T follicular helper cell (primary cell): ENCODE data around the gene FRMD4B.
A peak's percentile ranks its signal among the peaks of the same experiment; 100 is the strongest.

ENCODE experiments used
- DNase-seq: peaks from one replicate; pipeline ENCODE4 v3.0.0-alpha.2; 2020; ENCODE audit warnings: low read depth

The FRMD4B gene

DNA sequence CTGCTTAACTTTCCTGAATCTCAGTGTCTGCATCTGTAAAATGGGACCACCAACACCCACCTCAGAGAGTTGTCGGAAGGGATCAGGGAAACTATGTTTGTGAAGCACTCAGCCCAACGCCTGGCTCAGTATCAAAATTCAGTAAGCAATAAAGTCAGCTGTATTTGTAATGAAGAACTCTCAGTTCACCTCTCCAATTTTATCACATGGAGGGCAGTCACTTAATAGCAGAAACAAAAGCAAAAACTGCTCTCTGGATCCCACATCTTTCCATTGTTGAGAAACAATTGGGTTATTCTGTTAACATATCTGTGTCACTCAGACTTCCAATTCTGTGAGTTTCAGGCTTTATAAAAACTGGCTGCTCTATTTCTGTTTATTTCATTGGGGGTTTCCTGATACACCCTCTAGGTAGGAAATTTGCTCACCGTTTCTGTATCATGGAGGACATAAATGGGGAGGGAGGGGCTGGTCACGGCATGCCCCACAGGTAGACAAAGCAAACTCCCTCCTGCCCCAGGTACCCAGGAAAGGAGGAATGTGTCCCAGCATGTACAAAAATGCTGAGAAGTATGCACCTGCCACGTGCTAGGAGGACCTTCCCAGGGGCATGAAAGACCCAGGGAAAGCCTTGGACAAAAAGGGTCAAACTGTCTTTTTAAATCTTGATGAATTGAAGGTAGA, 182.1 kb downstream of the FRMD4B start:
- no peak for DNase-seq

DNA sequence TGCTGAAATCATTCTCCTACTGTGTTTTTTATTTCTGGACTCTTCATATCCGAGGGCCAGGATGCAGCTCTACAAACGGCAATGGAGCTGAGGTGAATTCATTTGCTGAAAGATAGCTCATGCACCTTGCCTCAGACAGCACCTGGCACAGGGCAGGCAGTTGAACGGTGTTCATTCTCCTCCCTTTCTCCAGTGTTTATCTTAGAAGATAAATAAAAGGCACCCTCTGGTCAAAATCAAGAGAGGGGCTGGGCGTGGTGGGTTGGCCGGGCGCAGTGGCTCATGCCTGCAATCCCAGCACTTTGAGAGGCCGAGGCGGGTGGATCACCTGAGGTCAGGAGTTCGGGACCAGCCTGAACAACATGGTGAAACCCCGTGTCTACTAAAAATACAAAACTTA, 184.2 kb downstream of the FRMD4B start:
- no peak for DNase-seq

DNA sequence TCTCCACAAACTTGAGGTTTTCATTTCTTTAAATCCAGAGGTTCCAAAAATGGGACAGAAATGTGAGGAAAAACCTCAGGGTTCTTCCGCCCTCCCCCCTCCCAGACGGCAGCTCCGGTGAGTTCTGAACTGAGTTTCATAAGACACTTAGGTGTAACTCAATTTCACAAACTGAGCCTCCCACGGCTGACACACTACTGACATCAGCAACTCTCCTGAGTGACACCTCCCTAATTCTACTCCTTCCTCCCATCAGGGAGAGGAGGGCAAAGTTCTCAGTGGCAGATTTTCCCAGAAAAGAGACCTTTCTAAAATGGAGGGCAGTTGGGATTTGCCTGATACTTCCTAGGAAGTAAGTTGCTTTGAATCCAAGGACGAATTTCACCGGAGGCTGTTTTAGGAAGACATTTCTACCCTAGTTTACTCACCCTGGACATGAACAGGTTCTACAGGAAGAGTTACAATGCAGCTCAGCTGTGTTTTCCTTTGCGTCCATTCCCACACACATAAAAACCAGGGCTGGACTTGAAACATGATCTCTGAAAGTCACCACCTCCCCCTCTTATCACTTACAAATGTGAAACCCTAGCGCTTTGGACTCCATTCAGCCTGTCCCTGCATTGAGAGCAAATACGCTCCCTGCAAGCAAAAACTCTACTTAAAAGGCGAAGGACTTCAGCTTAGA, 185.4 kb downstream of the FRMD4B start:
- DNase-seq: peak; percentile 6

DNA sequence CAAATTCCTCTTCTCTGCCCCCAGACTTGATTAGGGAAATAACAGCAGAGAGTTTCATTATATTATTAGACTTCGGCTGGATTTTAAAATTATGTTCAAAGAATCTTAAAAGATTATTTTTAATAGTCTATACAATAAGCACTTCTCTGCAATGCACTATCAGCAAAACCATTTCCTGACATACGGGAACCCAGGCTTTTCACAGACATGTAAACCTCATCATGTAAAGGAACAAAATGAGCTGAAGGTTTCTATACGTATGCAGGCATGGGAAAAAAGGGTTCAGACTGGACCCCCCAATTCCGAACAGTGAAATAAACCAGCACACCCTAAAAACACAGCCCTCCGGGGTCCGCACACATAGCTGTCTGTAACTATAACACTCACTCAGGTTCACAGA, 185.9 kb downstream of the FRMD4B start:
- DNase-seq: no peak

DNA sequence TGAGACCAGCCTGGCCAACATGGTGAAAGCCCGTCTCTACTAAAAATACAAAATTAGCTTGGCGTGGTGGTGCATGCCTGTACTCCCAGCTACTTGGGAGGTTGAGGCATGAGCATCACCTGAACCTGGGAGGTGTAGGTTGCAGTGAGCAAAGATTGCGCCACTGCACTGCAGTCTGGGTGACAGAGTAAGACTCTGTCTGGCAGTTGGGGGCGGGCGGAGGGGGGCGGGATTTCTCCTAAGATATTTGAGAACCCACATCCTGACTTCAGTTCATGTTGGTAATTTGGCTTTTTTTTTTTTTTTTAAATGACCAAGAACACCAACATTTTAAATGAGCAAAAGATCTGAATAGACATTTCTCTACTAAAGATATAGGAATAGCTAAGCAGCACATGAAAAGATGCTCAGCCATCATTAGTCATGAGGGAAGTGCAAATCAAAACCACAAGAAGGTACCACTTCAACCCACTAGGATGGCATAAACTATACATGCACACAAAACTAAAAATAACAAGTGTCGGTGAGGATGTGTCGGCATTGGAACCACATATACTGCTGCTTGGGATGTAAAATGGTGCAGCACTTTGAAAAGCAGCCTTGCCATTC, 187.9 kb downstream of the FRMD4B start:
- DNase-seq: peak; percentile 60

DNA sequence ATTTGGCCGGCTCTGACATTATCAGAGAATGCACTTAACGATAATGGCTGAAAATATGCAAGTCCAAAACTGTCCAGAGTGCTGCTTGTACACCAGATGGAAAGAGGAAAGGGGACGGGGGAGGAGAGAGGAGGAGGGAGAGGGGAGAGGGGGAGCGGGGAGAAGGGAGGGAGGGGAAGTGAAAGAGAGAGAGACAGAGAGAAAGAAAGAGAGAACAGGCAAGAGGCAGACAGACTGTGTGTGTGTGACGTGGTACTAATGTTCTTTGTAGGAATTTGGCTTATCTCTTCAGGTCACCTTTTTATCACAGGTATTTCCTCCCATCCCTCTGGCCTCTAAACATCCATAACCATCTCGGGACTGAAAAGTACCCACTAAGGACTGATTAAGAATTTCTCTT, 188.4 kb downstream of the FRMD4B start:
- DNase-seq: no peak

DNA sequence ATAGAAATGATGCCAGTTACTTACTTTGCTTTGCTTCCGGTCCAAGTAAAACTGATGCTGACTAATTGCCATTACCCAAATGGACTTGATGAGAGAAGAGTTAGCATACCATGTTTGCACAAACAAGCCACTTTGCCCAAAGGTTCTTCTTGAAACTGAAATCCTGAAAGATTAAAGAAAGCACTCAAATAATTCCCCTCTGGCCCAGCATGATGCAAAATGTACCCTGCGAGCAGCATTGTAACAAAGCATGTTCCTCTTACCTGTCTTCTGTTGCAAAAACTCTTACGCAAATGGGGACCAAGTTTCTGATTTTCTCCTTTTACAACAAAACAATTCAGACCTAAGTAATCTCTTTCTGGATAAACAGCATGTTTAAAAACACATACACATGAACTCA, 189.0 kb downstream of the FRMD4B start:
- DNase-seq: no peak

DNA sequence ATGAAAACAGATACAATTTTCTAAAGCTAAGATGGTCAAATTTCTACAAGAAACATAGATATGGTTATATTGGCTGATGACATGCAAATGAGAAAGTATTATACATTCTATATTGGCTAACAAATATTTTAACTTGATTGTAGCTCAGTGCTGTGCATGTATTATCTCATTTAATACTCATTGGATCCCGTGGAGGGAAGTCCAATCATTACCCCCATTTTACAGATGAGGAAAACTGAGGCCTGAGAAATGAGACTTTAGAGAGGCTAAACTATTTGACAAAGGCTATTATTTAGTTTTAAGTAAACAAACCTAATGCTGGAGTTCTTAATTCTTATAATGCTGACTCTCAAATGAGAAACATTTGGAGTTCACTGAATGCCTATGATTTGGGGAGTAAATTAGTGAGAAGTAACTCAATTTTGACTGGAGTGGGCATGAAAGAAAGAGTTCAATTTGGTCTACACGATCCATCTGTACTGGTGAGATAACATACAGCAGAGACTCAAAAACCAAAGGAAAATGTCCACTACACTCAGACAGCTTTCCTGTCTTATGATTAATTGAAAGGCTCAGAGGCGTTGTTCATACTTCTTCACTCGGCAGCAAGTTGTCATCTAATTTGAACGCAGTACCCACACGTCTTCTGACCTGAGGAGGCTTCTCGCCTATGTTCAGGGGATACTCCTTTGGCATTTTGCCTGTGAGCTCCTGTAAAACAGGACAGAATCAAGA, 191.3 kb downstream of the FRMD4B start:
- DNase-seq: no peak

DNA sequence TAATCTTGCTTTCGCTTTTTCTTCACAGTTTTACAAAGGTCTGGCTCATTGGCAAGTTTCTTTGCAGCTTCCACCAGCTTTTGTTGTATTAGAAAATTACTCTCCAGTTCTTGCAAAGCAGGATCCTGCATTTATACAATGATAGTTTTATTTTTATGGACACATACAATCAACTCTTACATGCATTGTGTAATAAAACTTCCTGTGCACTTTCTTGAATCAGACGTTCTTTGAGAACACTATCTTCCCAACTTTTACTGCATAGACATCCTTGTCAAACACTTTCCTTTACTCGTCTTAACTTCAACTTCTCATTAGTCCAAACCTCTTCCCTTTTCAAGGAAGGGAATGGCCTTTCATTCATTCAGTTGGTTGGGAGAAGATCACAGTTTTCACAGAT, 192.1 kb downstream of the FRMD4B start:
- no peak for DNase-seq

DNA sequence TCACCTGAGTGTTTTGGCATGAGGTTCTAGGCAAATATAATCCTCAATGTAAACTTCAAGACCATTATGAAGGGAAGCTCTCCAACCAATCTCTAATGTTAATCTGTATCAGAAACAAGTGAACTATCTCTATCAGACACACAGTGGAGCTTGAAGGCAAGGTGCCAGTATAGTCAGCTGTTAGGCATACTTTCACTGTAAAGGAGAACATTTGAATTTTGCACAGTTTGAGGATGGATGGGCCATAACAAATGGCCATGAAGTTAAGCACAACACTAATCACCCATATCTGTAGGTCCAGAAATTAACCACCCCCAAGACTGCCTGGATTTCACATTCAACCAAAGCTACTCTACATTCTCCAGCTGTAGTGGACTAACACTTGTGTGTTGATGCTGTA, 194.4 kb downstream of the FRMD4B start:
- no peak for DNase-seq

DNA sequence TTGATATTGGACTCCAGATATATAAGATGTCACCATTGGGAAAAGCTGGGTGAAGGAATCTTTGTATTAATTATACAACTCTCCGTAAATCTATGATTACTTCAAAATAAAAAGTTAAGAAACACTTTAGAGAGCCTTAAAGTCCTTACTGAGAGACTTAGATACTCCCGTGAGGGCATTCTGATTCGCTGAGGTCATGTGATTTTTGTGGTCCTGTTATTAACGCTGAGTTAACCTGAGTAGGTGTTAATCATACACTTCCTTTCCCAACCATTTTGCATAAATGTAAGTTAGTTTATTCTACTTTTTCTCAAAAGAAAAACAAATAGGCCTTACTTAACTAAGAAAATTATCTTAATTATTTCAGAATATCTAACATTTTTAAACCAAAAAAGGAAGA, 196.4 kb downstream of the FRMD4B start:
- no peak for DNase-seq

DNA sequence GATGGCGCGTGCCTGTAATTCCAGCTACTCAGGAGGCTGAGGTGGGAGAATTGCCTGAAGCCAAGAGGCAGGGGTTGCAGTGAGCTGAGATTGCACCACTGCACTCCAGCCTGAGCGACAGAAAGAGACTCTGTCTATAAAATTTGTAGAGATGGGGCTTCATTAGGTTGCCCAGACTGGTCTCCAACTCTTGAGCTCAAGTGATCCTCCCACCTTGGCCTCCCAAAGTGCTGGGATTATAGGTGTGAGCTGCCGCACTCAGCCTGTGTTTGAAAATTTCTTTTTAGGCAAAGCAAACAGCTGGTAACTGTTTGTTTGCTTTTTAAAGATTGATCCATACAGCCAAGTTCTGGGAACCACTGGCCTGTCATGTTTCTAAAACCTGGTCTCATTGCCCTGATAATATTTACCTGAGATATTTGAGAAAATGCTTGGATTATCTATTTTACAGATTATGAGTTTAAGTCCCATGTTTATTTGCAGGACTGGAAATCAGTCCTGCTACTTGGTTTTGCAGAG, 199.3 kb downstream of the FRMD4B start:
- DNase-seq: no peak

DNA sequence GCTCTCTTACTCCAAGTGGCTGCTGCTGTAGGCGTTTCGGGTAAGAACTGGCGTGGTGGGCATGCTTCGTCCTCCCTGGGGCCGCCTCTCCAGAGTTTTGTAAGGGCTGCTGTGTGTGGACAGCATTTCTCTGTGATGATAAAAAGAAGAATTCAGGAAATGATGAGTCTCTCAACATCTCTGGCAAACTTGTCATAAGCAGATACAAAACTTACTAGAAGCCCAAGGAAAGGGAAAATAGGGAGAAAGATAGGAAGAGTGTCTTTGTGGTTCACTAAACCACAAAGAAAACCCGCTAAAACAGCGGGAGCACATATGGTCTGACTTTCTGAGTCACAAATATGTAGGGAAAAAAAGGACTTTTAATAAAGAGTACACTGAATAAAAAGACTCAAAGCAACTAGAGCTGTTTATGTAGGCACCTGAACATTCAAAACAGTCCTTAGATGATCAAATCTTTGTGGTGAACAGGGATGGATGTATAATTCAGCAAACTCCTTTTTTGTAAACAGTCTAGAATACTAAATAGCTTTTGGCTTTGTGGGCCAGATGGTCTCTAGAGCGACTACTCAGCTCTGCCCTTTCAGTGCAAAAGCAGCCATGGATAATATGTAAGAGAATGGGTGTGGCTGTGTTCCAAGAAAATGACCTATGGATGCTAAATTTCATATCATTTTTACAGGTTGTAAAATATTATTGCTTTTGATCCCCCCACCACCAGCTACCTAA, 203.1 kb downstream of the FRMD4B start:
- DNase-seq: no peak

DNA sequence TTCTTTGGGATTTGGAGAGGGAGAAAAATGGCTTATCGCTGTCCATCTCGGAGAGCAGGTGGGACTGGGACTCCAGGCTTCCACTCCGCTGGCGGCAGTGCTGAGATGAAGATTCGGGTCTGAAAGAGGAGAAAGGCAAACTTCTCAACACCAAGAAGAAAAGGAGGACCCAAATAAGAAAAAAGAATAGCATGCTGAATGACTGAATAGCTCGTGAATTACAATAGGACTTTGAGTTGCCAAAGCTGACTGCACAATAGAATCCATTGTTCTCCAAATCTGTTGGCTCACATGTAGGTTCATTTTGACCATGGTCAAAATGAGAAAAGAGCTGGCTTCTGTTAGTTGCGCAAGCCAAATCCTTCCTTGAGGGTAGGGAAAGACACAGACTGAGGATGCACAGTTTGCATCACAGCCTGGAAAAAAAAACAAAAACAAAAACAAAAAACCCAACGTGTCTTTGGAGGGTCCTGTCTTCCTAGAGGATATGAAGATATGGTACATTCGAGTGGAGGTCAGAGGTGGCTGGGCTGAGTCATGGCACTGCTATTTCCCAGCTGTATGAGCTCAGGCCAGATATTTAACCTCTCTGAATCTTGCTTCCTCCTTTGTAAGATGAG, 204.2 kb downstream of the FRMD4B start:
- DNase-seq: no peak

DNA sequence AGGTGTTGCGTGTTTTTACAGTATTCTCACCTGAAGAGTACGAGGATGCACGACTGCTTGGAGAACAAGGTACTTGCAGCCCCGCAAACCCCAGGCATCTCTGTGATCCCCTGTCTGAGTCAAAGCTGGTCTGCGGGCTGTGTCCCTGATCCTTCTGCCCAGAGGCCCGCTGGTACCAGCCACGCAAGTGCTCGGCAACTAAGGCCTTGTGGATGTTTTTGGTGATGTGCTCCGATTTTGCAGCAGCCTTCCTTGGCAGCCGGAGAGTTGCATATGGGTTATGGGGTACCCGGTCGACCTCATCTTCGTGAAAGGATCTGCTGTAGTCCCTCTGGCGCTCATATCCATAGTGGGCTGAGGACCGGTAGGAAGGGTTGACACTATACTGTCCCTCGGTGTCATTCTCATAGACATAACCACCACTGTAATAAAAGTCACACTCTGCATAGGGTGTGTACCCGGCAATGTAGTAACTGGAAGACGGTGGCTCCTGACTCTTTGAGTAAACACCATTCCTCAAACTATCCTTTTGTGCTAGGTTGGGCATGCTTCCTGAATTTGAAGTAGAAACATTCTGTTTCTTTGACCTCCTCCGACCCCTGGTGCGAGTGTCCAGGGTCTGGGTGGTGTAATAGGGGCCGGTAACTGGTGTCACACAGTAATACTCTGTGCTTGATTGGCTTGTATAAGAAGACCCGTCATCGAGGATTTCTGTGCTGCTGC, 204.9 kb downstream of the FRMD4B start:
- DNase-seq: no peak

DNA sequence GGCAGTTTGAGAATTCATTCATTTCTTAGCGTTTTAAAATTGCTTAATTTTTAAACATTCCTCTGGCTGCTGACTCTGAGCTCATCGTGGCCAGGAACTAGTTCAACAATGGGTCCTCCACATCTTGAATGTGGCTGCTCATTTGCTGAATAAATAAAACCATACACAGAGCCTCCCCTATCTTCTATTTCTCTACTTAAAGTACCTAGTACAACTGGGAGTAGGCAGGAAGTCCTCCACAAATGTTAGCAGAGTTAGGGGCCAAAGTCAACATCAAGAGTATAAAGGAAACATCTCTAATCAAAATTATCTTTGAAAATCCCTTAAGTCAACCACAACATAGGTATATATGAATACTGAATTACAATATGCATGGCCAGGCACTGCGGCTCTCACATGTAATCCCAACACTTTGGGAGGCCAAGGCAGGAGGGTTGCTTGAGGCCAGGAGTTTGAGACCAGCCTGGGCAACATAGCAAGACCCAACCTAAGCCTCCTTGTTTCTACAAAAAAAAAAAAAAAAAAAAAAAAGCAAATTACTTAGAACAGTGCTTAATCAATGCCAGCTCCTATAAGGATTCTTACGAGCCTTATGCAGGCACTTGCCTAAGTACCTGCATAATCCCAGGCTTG, 206.0 kb downstream of the FRMD4B start:
- DNase-seq: no peak

DNA sequence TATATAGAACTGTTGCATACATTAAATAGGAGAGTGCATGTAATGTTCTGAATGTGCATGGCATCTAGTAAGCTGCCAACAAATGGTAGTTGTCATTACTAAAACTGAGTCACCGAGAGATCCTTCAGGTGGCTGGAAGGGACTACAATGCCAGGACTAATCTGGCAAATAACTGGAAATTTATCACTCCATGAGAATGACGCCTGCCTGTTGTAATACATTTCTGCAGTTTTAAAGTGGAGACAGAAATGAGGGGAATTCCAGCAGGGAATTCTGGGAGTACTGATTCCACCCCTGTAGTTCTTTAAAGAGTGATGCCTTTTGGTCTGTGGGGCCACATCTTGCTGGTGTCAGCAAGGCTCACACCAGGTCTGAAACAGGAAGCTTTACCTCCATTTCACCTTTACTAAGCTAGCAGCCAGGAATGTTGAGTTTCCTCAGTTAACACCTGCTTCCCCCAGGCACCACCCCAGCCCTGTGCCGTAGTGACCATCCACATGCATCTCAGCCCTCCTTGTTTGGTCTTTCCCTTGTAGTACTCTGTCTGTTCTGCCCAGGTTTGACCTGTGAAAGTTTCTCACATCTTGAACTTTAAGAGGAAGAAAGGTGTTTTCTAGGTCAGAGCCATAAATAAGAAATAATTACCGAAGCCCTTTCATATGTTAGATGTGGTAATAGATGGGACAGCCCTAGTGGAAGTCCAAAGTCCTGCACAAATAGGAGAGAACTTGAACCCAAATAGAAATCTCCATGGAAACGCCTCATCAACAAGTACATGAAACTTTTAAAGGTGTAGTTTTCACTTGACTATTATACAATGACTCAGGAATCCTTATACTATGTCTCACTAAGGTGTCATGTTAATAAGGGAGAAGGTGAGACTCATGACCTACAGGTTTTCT, 206.8 kb downstream of the FRMD4B start:
- no peak for DNase-seq

DNA sequence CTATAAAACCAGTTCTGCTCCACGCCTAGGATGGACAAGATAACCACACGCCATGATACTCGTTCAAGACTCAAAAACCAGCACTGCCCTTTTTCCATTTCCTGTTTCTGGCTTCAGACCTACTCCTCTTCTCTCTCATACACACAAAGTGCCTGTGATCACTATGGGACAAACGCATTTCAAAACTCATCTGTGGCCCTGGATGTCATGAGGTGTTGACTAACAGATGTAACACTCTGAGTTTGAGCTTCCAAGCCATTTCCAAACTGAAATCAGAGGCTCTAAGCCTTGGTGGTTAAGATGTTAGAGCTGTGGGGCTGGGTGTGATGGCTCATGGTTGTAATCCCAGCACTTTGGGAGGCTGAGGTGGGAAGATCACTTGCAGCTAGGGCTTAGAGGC, 207.8 kb downstream of the FRMD4B start:
- no peak for DNase-seq
